ENCODE results near the gene S100A16. TPM values are rescaled to one million over a fixed set of nuclear protein-coding genes. Genes with fewer than 3 reads are reported as not detected.
"Not testable (repeated sequence)": the region's sequence is repeated elsewhere in the genome, so short reads cannot be mapped to it uniquely, and the experiment has no call there.

The S100A16 gene
- total RNA-seq, 2 donors from 2014 or later, result 62.7 to 85.1 TPM

GRCh38 chr1:153563991-153564390, 48.9 kb downstream of the S100A16 start:
- Histone ChIP-seq H3K27me3 (no peaks in the 10 kb centered on the region), H3K36me3 (no peaks in the 10 kb centered on the region), H3K4me3 (no peak overlapping the region), H3K27ac (no peak overlapping the region), H3K9me3 (no peaks in the 10 kb centered on the region), H3K4me1 (peaks cover 0 to 39% of the 10 kb centered on the region in 2 donors)
- no peak for DNase-seq (ENCODE audit: low spot score)
- TF ChIP-seq CTCF (IDR thresholded peaks at IDR 0.05), result no peak

DNA sequence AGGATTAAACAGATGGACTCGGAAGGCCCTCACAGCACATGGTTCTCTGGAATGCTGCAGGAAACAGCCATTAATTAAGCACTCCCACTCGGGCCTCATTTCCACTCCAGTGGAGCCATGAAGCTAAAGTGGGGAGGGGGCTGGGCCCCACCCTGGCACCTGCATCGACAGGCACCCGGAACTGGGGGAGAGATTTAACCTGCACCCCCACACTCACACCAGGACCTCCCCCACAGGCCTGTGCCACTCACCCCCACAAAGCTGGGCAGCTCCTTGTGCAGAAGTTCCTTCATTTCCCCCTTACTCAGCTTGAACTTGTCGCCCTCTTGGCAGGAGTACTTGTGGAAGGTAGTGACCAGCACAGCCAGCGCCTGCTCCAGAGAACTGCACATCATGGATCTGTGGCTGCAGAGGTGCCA, 49.4 kb downstream of the S100A16 start:
- no peak overlapping the region for H3K4me3 ChIP-seq
- H3K36me3 ChIP-seq, result no peaks in the 10 kb centered on the region
- DNase-seq (ENCODE audit: low spot score), result no peak
- H3K4me1 ChIP-seq, result peaks cover 0 to 34% of the 10 kb centered on the region in 2 donors
- TF ChIP-seq CTCF (IDR thresholded peaks at IDR 0.05), result no peak
- no peak overlapping the region for H3K27ac ChIP-seq
- no peaks in the 10 kb centered on the region for H3K9me3 ChIP-seq
- no peaks in the 10 kb centered on the region for H3K27me3 ChIP-seq

DNA sequence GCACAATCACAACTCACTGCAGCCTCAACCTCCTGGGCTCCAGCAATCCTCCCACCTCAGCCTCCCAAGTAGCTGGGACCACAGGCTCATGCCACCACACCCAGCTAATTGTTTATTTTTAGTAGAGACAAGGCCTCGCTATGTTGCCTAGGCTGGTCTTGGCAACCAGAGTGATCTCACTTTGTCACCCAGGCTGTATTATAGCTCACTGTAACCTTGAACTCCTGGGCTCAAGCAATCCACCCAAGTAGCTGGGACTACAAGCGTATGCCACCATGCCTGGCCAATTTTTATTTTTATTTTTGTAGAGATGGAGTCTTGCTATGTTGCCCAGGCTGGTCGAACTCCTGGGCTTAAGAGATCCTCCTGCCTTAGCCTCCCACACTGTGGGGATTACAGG, 50.9 kb downstream of the S100A16 start:
- peaks cover 0 to 19% of the 10 kb centered on the region in 2 donors for H3K4me1 ChIP-seq
- H3K27ac ChIP-seq; H3K9me3 ChIP-seq; H3K4me3 ChIP-seq; H3K36me3 ChIP-seq; DNase-seq (ENCODE audit: low spot score); H3K27me3 ChIP-seq: not testable (repeated sequence)

GRCh38 chr1:153561466-153561985, 51.4 kb downstream of the S100A16 start:
- no peaks in the 10 kb centered on the region for H3K36me3 ChIP-seq
- H3K4me1 ChIP-seq, result peaks cover 0 to 14% of the 10 kb centered on the region in 2 donors
- H3K4me3 ChIP-seq, result no peak overlapping the region
- no peak for TF ChIP-seq CTCF (IDR thresholded peaks at IDR 0.05)
- H3K27me3 ChIP-seq, result no peaks in the 10 kb centered on the region
- H3K27ac ChIP-seq, result no peak overlapping the region
- no peaks in the 10 kb centered on the region for H3K9me3 ChIP-seq
- no peak for DNase-seq (ENCODE audit: low spot score)

- no peak for TF ChIP-seq CTCF (IDR thresholded peaks at IDR 0.05)
- no peak overlapping the region for H3K4me3 ChIP-seq
- H3K4me1 ChIP-seq, result peaks cover 0 to 8% of the 10 kb centered on the region in 2 donors
- H3K27ac ChIP-seq, result no peak overlapping the region
- no peak for DNase-seq (ENCODE audit: low spot score)
- H3K36me3 ChIP-seq, result no peaks in the 10 kb centered on the region
- H3K9me3 ChIP-seq, result no peaks in the 10 kb centered on the region
- H3K27me3 ChIP-seq, result no peaks in the 10 kb centered on the region
Measured at GRCh38 chr1:153560771-153561465, 52.0 kb downstream of the S100A16 start.

DNA sequence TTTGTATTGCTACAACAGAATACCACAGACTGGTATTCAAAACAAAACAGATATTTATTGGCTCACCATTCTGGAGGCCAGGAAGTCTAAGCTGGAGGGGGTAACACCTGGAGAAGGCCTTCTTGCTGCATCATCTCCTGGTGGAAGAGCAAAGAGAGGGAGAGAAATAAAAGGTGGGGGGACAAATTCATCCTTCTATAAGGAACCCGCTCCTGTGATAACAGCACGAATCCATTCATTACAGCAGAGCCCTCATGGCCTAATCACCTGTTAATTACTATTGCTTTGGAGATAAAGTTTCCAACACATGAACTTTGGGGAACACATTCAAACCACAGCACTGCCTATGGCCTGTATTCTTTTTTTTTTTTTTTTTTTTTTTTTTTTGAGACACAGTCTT, 52.7 kb downstream of the S100A16 start:
- no peak for TF ChIP-seq CTCF (IDR thresholded peaks at IDR 0.05)
- H3K4me1 ChIP-seq, result peaks cover 0 to 1% of the 10 kb centered on the region in 2 donors
- no peaks in the 10 kb centered on the region for H3K9me3 ChIP-seq
- DNase-seq (ENCODE audit: low spot score), result no peak
- no peak overlapping the region for H3K4me3 ChIP-seq
- no peaks in the 10 kb centered on the region for H3K27me3 ChIP-seq
- no peaks in the 10 kb centered on the region for H3K36me3 ChIP-seq
- H3K27ac ChIP-seq, result no peak overlapping the region
